ENCODE measurements around the gene TCERG1L.
A peak's percentile ranks its signal among the peaks of the same experiment; 100 is the strongest.
"Not testable (repeated sequence)": the region's sequence is repeated elsewhere in the genome, so short reads cannot be mapped to it uniquely, and the experiment has no call there.

Gene TCERG1L

GRCh38 chr10:131159771-131160170 lies 151.8 kb downstream of the TCERG1L start:
- DNase-seq, result peak; percentile 84

GRCh38 chr10:131158695-131159094 lies 152.8 kb downstream of the TCERG1L start:
- DNase-seq, result no peak

- DNase-seq, result no peak
These were observed 153.6 kb downstream of the TCERG1L start for GRCh38 chr10:131157899-131158298.

GRCh38 chr10:131155876-131156230 lies 155.7 kb downstream of the TCERG1L start:
- no peak for DNase-seq

- DNase-seq, result no peak
These were observed 156.2 kb downstream of the TCERG1L start for GRCh38 chr10:131155218-131155875.

- DNase-seq, result no peak
These were observed 157.1 kb downstream of the TCERG1L start for GRCh38 chr10:131154306-131155025.

- not testable (repeated sequence) for DNase-seq
These were observed 159.1 kb downstream of the TCERG1L start for GRCh38 chr10:131152456-131152855.

GRCh38 chr10:131150126-131150525 lies 161.4 kb downstream of the TCERG1L start:
- DNase-seq, result no peak

GRCh38 chr10:131149586-131149985 lies 161.9 kb downstream of the TCERG1L start:
- DNase-seq, result no peak

GRCh38 chr10:131149111-131149510 lies 162.4 kb downstream of the TCERG1L start:
- no peak for DNase-seq

GRCh38 chr10:131148270-131148669 lies 163.3 kb downstream of the TCERG1L start:
- DNase-seq, result no peak

GRCh38 chr10:131147301-131147975 lies 164.1 kb downstream of the TCERG1L start:
- DNase-seq, result no peak

- no peak for DNase-seq
These were observed 164.7 kb downstream of the TCERG1L start for GRCh38 chr10:131146790-131147189.

GRCh38 chr10:131145756-131146155 lies 165.8 kb downstream of the TCERG1L start:
- DNase-seq, result no peak

GRCh38 chr10:131144711-131145375 lies 166.7 kb downstream of the TCERG1L start:
- no peak for DNase-seq

- DNase-seq, result no peak
These were observed 167.3 kb downstream of the TCERG1L start for GRCh38 chr10:131144196-131144595.

- DNase-seq, result no peak
These were observed 167.9 kb downstream of the TCERG1L start for GRCh38 chr10:131143425-131144165.

- DNase-seq, result peak; percentile 31
These were observed 168.8 kb downstream of the TCERG1L start for GRCh38 chr10:131142517-131143380.

- peak; percentile 92 for DNase-seq
These were observed 169.6 kb downstream of the TCERG1L start for GRCh38 chr10:131141645-131142516.

GRCh38 chr10:131141207-131141606 lies 170.3 kb downstream of the TCERG1L start:
- DNase-seq, result no peak

- no peak for DNase-seq
These were observed 170.9 kb downstream of the TCERG1L start for GRCh38 chr10:131140606-131141005.
